LNCaP clone FGC (cell line): ENCODE results near the gene KRT10.
"Not testable (repeated sequence)": the region's sequence is repeated elsewhere in the genome, so short reads cannot be mapped to it uniquely, and the experiment has no call there.

ENCODE experiments used
- DNase-seq: peaks from one replicate; pipeline ENCODE4 v3.0.0-alpha.2; 2011; ENCODE audit warnings: low read depth
- H3K4me3 ChIP-seq: 2 replicates; pipeline ENCODE4 v1.5.1; 2011; ENCODE audit warnings: mild to moderate bottlenecking, low read depth, low read length, control low read depth
- CTCF ChIP-seq: IDR thresholded peaks from 2 replicates; pipeline ENCODE4 v1.5.1; 2012; ENCODE audit warnings: mild to moderate bottlenecking; ENCODE audit not compliant: control insufficient read depth, insufficient read depth; ENCODE audit errors: extremely low read depth

KRT10 gene

GRCh38 chr17:40859536-40859935, 37.1 kb upstream of the KRT10 start:
- no peak for DNase-seq
- no peak for TF ChIP-seq CTCF
- no peak overlapping the region for H3K4me3 ChIP-seq

GRCh38 chr17:40858667-40859066, 36.3 kb upstream of the KRT10 start:
- not testable (repeated sequence) for H3K4me3 ChIP-seq

GRCh38 chr17:40857535-40857934, 35.1 kb upstream of the KRT10 start:
- TF ChIP-seq CTCF, result no peak
- no peak overlapping the region for H3K4me3 ChIP-seq
- no peak for DNase-seq

More at GRCh38 chr17:40858667-40859066, 36.3 kb upstream of the KRT10 start:
- not testable (repeated sequence) for DNase-seq

- no peak overlapping the region for H3K4me3 ChIP-seq
- TF ChIP-seq CTCF, result no peak
- DNase-seq, result no peak
Observed at GRCh38 chr17:40854175-40854814, 31.9 kb upstream of the KRT10 start.

GRCh38 chr17:40852364-40852763, 29.9 kb upstream of the KRT10 start:
- no peak overlapping the region for H3K4me3 ChIP-seq
- no peak for TF ChIP-seq CTCF
- DNase-seq, result no peak

- no peak for TF ChIP-seq CTCF
- no peak for DNase-seq
- H3K4me3 ChIP-seq, result no peak overlapping the region
Observed at GRCh38 chr17:40850293-40850972, 28.0 kb upstream of the KRT10 start.

GRCh38 chr17:40849723-40850122, 27.3 kb upstream of the KRT10 start:
- TF ChIP-seq CTCF, result no peak
- no peak for DNase-seq
- no peak overlapping the region for H3K4me3 ChIP-seq
